NCI-H1048 (cell line): ENCODE measurements around the gene PHKG1.
"Not testable (repeated sequence)": the region's sequence is repeated elsewhere in the genome, so short reads cannot be mapped to it uniquely, and the experiment has no call there.

Experiments used
- DNase-seq: peaks from one replicate; lab custom pipeline; 2025; lab: John Stamatoyannopoulos, UW

Gene PHKG1

GRCh38 chr7:56083150-56083785 is 9.5 kb downstream of the PHKG1 start:
- no peak for DNase-seq

GRCh38 chr7:56081626-56082340 is 11.0 kb downstream of the PHKG1 start:
- DNase-seq = no peak

GRCh38 chr7:56080726-56081435 is 11.9 kb downstream of the PHKG1 start:
- not testable (repeated sequence) for DNase-seq

GRCh38 chr7:56079450-56080185 is 13.1 kb downstream of the PHKG1 start:
- DNase-seq = no peak

GRCh38 chr7:56078196-56078595 is 14.6 kb downstream of the PHKG1 start:
- no peak for DNase-seq

GRCh38 chr7:56077681-56078080 is 15.1 kb downstream of the PHKG1 start:
- DNase-seq = no peak

GRCh38 chr7:56074371-56074791 is 18.4 kb downstream of the PHKG1 start:
- DNase-seq = peak; percentile 77

- not testable (repeated sequence) for DNase-seq
These were observed 26.4 kb downstream of the PHKG1 start for GRCh38 chr7:56066376-56066775.

- peak; percentile 54 for DNase-seq
These were observed 28.7 kb downstream of the PHKG1 start, which contains the start of gene SUMF2 for GRCh38 chr7:56063882-56064625. SUMF2 (plus strand) TSS chr7:56064286; CDS start chr7:56064312, 26 bp downstream.

GRCh38 chr7:56063500-56063881 is 29.3 kb downstream of the PHKG1 start:
- no peak for DNase-seq

- DNase-seq = no peak
These were observed 30.4 kb downstream of the PHKG1 start for GRCh38 chr7:56062382-56062781.

- DNase-seq = no peak
These were observed 38.8 kb downstream of the PHKG1 start for GRCh38 chr7:56053993-56054392.

- no peak for DNase-seq
These were observed 39.4 kb downstream of the PHKG1 start for GRCh38 chr7:56053379-56053778.

GRCh38 chr7:56051339-56052191 is 41.2 kb downstream of the PHKG1 start, which contains the start of the genes CCT6A and PSPH:
CCT6A (plus strand) TSS chr7:56051765; CDS start chr7:56051849, 84 bp downstream.
PSPH (minus strand) TSS chr7:56051444; CDS start chr7:56021212, 30,232 bp downstream.
- peak; percentile 94 for DNase-seq

GRCh38 chr7:56051053-56051338 is 41.8 kb downstream of the PHKG1 start:
- no peak for DNase-seq

- DNase-seq = not testable (repeated sequence)
These were observed 44.0 kb downstream of the PHKG1 start for GRCh38 chr7:56048763-56049162.

GRCh38 chr7:56048245-56048644 is 44.5 kb downstream of the PHKG1 start:
- no peak for DNase-seq

- DNase-seq = not testable (repeated sequence)
These were observed 45.2 kb downstream of the PHKG1 start for GRCh38 chr7:56047446-56048116.

GRCh38 chr7:56046721-56047445 is 45.9 kb downstream of the PHKG1 start:
- no peak for DNase-seq
